Esophagus (tissue), 2 donors: ENCODE data around the gene BLVRB. TPM values are rescaled to one million over a fixed set of nuclear protein-coding genes. Genes with fewer than 3 reads are reported as not detected.
A peak's percentile ranks its signal among the peaks of the same experiment; 100 is the strongest.

Experiments
- H3K27ac ChIP-seq, 2 donors: one replicate each; pipeline ENCODE4 v1.5.1; 2013; ENCODE audit warnings: low read depth in 2 of 2, mild to moderate bottlenecking in 2 of 2, inconsistent platforms in 1 of 2, low read length in 1 of 2, moderate library complexity in 1 of 2
- H3K27me3 ChIP-seq, 2 donors: one replicate each; pipeline ENCODE4 v1.6.1; 2013; ENCODE audit warnings: low read length in 2 of 2, control low read depth in 1 of 2, mild to moderate bottlenecking in 1 of 2; ENCODE audit not compliant: insufficient read depth in 2 of 2, control insufficient read depth in 1 of 2
- H3K36me3 ChIP-seq, 2 donors: one replicate each; pipeline ENCODE4 v1.6.1; 2013; ENCODE audit warnings: low read length in 1 of 2; ENCODE audit not compliant: control insufficient read depth in 2 of 2, insufficient read depth in 2 of 2
- H3K4me1 ChIP-seq, 2 donors: one replicate each; pipeline ENCODE4 v1.6.1; 2013; ENCODE audit warnings: low read length in 1 of 2; ENCODE audit not compliant: control insufficient read depth in 2 of 2, insufficient read depth in 2 of 2
- H3K4me3 ChIP-seq, 2 donors: one replicate each; pipeline ENCODE4 v1.5.1; 2013; ENCODE audit warnings: low read length in 2 of 2, mild to moderate bottlenecking in 2 of 2, low read depth in 1 of 2, moderate library complexity in 1 of 2
- H3K9me3 ChIP-seq, 2 donors: one replicate each; pipeline ENCODE4 v1.6.1; 2013; ENCODE audit warnings: mild to moderate bottlenecking in 2 of 2, low read depth in 1 of 2, low read length in 1 of 2, moderate library complexity in 1 of 2; ENCODE audit not compliant: control insufficient read depth in 2 of 2, insufficient read depth in 1 of 2
- WGBS, 2 donors: extraction: QIAGEN DNeasy Blood & Tissue Kit; methylation state at CpG; one replicate each; pipeline ENCODE4 v1.1.7; 2013; 5-methylcytosine and 5-hydroxymethylcytosine counted together
- polyA plus RNA-seq, 2 donors: library from polyadenylated mRNA; stranded (reverse); fragments of 200-250 nt; gene quantifications; one replicate each; pipeline ENCODE4 v1.2.3, GENCODE V29; 2013
- donor health status: healthy with polysubstance abuse.
- donor health status: Bipolar disorder and iron deficiency.

Gene BLVRB
- polyA plus RNA-seq, 2 donors = 213 to 241 TPM

- H3K36me3 ChIP-seq = no peaks in the 10 kb centered on the region
- peaks cover 4% of the 10 kb centered on the region in 2 donors for H3K4me1 ChIP-seq
- H3K4me3 ChIP-seq = peak overlapping the region; percentile 53 to 64
- 1% methylated on average over 41 of the region's 41 CpGs for WGBS, 2 donors
- no peaks in the 10 kb centered on the region for H3K9me3 ChIP-seq
- H3K27ac ChIP-seq = peak overlapping the region; percentile 64 to 85
- no peaks in the 10 kb centered on the region for H3K27me3 ChIP-seq
Observed at GRCh38 chr19:40403262-40403984, 62.1 kb downstream of the BLVRB start.

- WGBS, 2 donors = 22 to 57% methylated on average over 2 to 3 of the region's 3 CpGs
Observed at GRCh38 chr19:40400559-40400958, 65.0 kb downstream of the BLVRB start.

GRCh38 chr19:40398417-40399131 lies 67.0 kb downstream of the BLVRB start:
- no peak overlapping the region for H3K27ac ChIP-seq
- no peak overlapping the region for H3K4me3 ChIP-seq

More at GRCh38 chr19:40400559-40400958, 65.0 kb downstream of the BLVRB start:
- no peak overlapping the region for H3K4me3 ChIP-seq
- peaks cover 4% of the 10 kb centered on the region in 2 donors for H3K4me1 ChIP-seq
- H3K27me3 ChIP-seq = no peaks in the 10 kb centered on the region
- no peak overlapping the region for H3K27ac ChIP-seq
- no peaks in the 10 kb centered on the region for H3K36me3 ChIP-seq
- H3K9me3 ChIP-seq = no peaks in the 10 kb centered on the region

More at GRCh38 chr19:40398417-40399131, 67.0 kb downstream of the BLVRB start:
- H3K36me3 ChIP-seq = no peaks in the 10 kb centered on the region
- H3K27me3 ChIP-seq = no peaks in the 10 kb centered on the region
- 54 to 55% methylated on average over 47 to 49 of the region's 49 CpGs for WGBS, 2 donors
- no peaks in the 10 kb centered on the region for H3K9me3 ChIP-seq
- peaks cover 2 to 4% of the 10 kb centered on the region in 2 donors for H3K4me1 ChIP-seq

Other genes starting within 250 kb of the BLVRB start
- gene TTC9B, start 247.4 kb downstream of the BLVRB start, polyA plus RNA-seq = not detected
- under 1 TPM; 0.06 to 0.07 TPM for gene CCNP, start 239.1 kb downstream of the BLVRB start, polyA plus RNA-seq
- 10 to 100 TPM; 51.9 to 56.0 TPM for gene AKT2, start 180.4 kb downstream of the BLVRB start, polyA plus RNA-seq
- 10 to 100 TPM; 13.8 to 15.4 TPM for gene C19orf47, start 117.3 kb downstream of the BLVRB start, polyA plus RNA-seq
- gene PLD3, start 117.0 kb downstream of the BLVRB start, polyA plus RNA-seq = 10 to 100 TPM; 46.6 to 60.1 TPM
- under 1 TPM; 0.04 to 0.08 TPM for gene HIPK4, start 75.6 kb downstream of the BLVRB start, polyA plus RNA-seq
- gene PRX, start 52.4 kb downstream of the BLVRB start, polyA plus RNA-seq = 1 to 10 TPM; 1.0 to 1.1 TPM
- 10 to 100 TPM; 20.7 to 21.5 TPM for gene SERTAD1, start 39.8 kb downstream of the BLVRB start, polyA plus RNA-seq
- gene SERTAD3, start 21.4 kb downstream of the BLVRB start, polyA plus RNA-seq = 10 to 100 TPM; 12.2 to 19.1 TPM
- gene SPTBN4, start 1.3 kb upstream of the BLVRB start, polyA plus RNA-seq = 1 to 10 TPM in 1 of 2 donors, under 1 TPM in 1; 0.68 to 1.2 TPM
- gene SHKBP1, start 111.1 kb upstream of the BLVRB start, polyA plus RNA-seq = 10 to 100 TPM; 47.9 to 53.6 TPM
- gene LTBP4, start 135.6 kb upstream of the BLVRB start, polyA plus RNA-seq = 100 to 1,000 TPM in 1 of 2 donors, 10 to 100 TPM in 1; 69.9 to 117 TPM
- 10 to 100 TPM in 1 of 2 donors, 1 to 10 TPM in 1; 9.0 to 14.4 TPM for gene NUMBL, start 224.9 kb upstream of the BLVRB start, polyA plus RNA-seq